MCF 10A (cell line): Measurements from ENCODE around the gene NPTX2. TPM values are rescaled to one million over a fixed set of nuclear protein-coding genes. Genes with fewer than 3 reads are reported as not detected.

Experiments used
- BruUV-seq: library from RNA; stranded (reverse); fragments of 400-500 nt; replicated peaks from 2 replicates; lab custom pipeline; 2021; lab: Mats Ljungman, UMichigan
- CTCF ChIA-PET: fragments of 300-600 bp; sonication (Branson Sonifier 250); formaldehyde crosslinking; extraction: SDS; loops from one replicate; lab custom pipeline; 2021; ENCODE audit warnings: antibody characterized with exemption, inconsistent platforms; lab: Yijun Ruan, JAX
- POLR2A ChIA-PET: fragments of 300-600, 350-650 bp; sonication (Branson Sonifier 250); formaldehyde crosslinking; extraction: SDS; loops from one replicate; lab custom pipeline; 2020; ENCODE audit warnings: antibody characterized with exemption, inconsistent platforms; lab: Yijun Ruan, JAX
- DNase-seq: peaks from one replicate; pipeline ENCODE4 v3.0.0-alpha.2; 2018; ENCODE audit not compliant: unreplicated experiment
- H3K27ac Mint-ChIP-seq: one replicate; pipeline ENCODE4 v1.8.0; 2022; ENCODE audit warnings: mild to moderate bottlenecking, low read depth, mixed read lengths; ENCODE audit not compliant: unreplicated experiment
- H3K27me3 Mint-ChIP-seq: one replicate; pipeline ENCODE4 v1.8.0; 2022; ENCODE audit warnings: mixed read lengths; ENCODE audit not compliant: insufficient read depth, unreplicated experiment
- H3K36me3 Mint-ChIP-seq: one replicate; pipeline ENCODE4 v1.8.0; 2022; ENCODE audit warnings: mild to moderate bottlenecking, moderate library complexity, mixed read lengths; ENCODE audit not compliant: insufficient read depth, unreplicated experiment
- H3K4me1 Mint-ChIP-seq: one replicate; pipeline ENCODE4 v1.8.0; 2022; ENCODE audit warnings: mixed read lengths; ENCODE audit not compliant: insufficient read depth, unreplicated experiment
- H3K4me3 Mint-ChIP-seq: one replicate; pipeline ENCODE4 v1.8.0; 2022; ENCODE audit warnings: mild to moderate bottlenecking, moderate library complexity, mixed read lengths; ENCODE audit not compliant: unreplicated experiment
- H3K9me3 Mint-ChIP-seq: one replicate; pipeline ENCODE4 v1.8.0; 2022; ENCODE audit warnings: mixed read lengths; ENCODE audit not compliant: unreplicated experiment
- CTCF ChIP-seq: fragments of 200-600 bp; IDR thresholded peaks from one replicate; pipeline ENCODE4 v1.8.0; 2022; ENCODE audit warnings: antibody characterized with exemption, mild to moderate bottlenecking; ENCODE audit not compliant: unreplicated experiment
- intact Hi-C: fragments of 100-400 bp; cut with micrococcal nuclease; formaldehyde crosslinking; loops from 2 replicates; pipeline ENCODE4 v1.14.1; 2022
- total RNA-seq: library from RNA; stranded (reverse); gene quantifications from 2 replicates; pipeline ENCODE4 v1.2.3, GENCODE V29; 2022

NPTX2 gene
- total RNA-seq, 1 experiment from 2014 or later: not detected

GRCh38 chr7:98641646-98642500, 24.8 kb downstream of the NPTX2 start:
- CTCF ChIA-PET: interaction anchor here (0.6 kb wide), 1 partner anchor 199 kb away, joined by 4 read pairs; no protein-coding TSS in a partner anchor
- Mint-ChIP-seq H3K36me3 (no peaks in the 10 kb centered on the region), H3K4me1 (no peaks in the 10 kb centered on the region), H3K27ac (no peak overlapping the region), H3K27me3 (peaks cover 13% of the 10 kb centered on the region), H3K4me3 (no peak overlapping the region), H3K9me3 (no peaks in the 10 kb centered on the region)
- no peak for DNase-seq
- POLR2A ChIA-PET: interaction anchor here (0.5 kb wide), 1 partner anchor 1305 kb away, joined by 3 read pairs; no protein-coding TSS in a partner anchor
- TF ChIP-seq CTCF: no peak
- intact Hi-C loops: no loop called here
- no TSS peak for BruUV-seq

GRCh38 chr7:98643236-98643985, 26.3 kb downstream of the NPTX2 start:
- Mint-ChIP-seq H3K4me1 (no peaks in the 10 kb centered on the region), H3K4me3 (no peak overlapping the region), H3K36me3 (no peaks in the 10 kb centered on the region), H3K9me3 (no peaks in the 10 kb centered on the region), H3K27ac (no peak overlapping the region), H3K27me3 (no peaks in the 10 kb centered on the region)
- ChIA-PET POLR2A (no interaction called here), CTCF (interaction anchor here (0.6 kb wide), 1 partner anchor 198 kb away, joined by 4 read pairs; no protein-coding TSS in a partner anchor)
- intact Hi-C loops: no loop called here
- no peak for TF ChIP-seq CTCF
- no TSS peak for BruUV-seq
- DNase-seq: no peak

- CTCF ChIA-PET: interaction anchor here (1.1 kb wide), 1 partner anchor 225 kb away, joined by 3 read pairs; no protein-coding TSS in a partner anchor
Observed at GRCh38 chr7:98646465-98646864, 29.4 kb downstream of the NPTX2 start.

More at GRCh38 chr7:98646465-98646864, 29.4 kb downstream of the NPTX2 start:
- Mint-ChIP-seq H3K4me3 (no peak overlapping the region), H3K27ac (no peak overlapping the region), H3K4me1 (no peaks in the 10 kb centered on the region), H3K36me3 (peaks cover 6% of the 10 kb centered on the region), H3K9me3 (no peaks in the 10 kb centered on the region), H3K27me3 (peaks cover 26% of the 10 kb centered on the region)
- TF ChIP-seq CTCF: no peak
- intact Hi-C loops: no loop called here
- DNase-seq: no peak
- POLR2A ChIA-PET: interaction anchor here (0.6 kb wide), 1 partner anchor 190 kb away, joined by 3 read pairs; no protein-coding TSS in a partner anchor
- BruUV-seq: no TSS peak
